Epithelial cell of proximal tubule (primary cell): ENCODE results near the gene LRRC63. TPM values are rescaled to one million over a fixed set of nuclear protein-coding genes. Genes with fewer than 3 reads are reported as not detected.

ENCODE experiments used
- DNase-seq: peaks from one replicate; pipeline ENCODE4 v3.0.0-alpha.2; 2011; ENCODE audit warnings: low read depth
- H3K4me3 ChIP-seq: 2 replicates; pipeline ENCODE4 v1.5.1; 2011; ENCODE audit warnings: low read depth, mild to moderate bottlenecking, low read length
- total RNA-seq: library from RNA; depleted of rRNA; stranded (reverse); fragments of >200 nt; gene quantifications from 2 replicates; pipeline ENCODE4 v1.2.3, GENCODE V29; 2015
- TF ChIP-seq, protein P1 (sequence below): conservative IDR thresholded peaks from 2 replicates; pipeline ENCODE4 v1.5.1; 2012; ENCODE audit warnings: low read depth, mild to moderate bottlenecking, low read length

LRRC63 gene
- total RNA-seq, 1 donor from 2014 or later, result not detected

DNA sequence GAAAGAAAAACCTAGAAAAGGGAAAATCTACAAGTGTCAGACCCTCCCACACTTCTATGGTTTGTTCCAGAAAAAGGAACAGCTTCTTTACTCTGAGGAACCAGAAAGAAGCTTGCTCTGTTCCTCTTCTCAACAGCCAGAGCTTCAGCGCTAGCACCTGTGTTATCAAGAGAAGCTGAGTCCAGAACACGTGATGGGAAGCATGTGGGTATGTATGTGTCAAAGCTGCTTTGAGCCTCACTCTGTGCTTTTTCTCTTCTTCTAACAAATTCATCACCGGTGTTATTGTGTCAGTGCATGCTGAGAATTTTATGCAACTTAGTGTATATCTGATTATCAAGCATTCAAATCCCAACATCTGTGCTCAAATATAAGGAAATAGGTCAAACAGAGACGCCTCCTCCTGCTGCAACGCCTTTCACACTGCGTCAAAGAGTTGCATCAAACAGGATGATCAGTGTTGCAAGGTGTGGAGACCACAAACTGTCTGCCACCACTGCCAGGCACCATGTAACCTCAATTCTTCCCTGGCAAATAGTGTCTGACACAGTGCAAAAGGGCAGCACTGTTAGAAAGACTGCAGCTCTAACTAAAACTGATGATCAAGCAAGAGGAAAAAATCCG is 83.9 kb downstream of the LRRC63 start:
- TF ChIP-seq, protein P1, sequence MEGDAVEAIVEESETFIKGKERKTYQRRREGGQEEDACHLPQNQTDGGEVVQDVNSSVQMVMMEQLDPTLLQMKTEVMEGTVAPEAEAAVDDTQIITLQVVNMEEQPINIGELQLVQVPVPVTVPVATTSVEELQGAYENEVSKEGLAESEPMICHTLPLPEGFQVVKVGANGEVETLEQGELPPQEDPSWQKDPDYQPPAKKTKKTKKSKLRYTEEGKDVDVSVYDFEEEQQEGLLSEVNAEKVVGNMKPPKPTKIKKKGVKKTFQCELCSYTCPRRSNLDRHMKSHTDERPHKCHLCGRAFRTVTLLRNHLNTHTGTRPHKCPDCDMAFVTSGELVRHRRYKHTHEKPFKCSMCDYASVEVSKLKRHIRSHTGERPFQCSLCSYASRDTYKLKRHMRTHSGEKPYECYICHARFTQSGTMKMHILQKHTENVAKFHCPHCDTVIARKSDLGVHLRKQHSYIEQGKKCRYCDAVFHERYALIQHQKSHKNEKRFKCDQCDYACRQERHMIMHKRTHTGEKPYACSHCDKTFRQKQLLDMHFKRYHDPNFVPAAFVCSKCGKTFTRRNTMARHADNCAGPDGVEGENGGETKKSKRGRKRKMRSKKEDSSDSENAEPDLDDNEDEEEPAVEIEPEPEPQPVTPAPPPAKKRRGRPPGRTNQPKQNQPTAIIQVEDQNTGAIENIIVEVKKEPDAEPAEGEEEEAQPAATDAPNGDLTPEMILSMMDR, result no peak
- H3K4me3 ChIP-seq, result no peak overlapping the region
- no peak for DNase-seq

DNA sequence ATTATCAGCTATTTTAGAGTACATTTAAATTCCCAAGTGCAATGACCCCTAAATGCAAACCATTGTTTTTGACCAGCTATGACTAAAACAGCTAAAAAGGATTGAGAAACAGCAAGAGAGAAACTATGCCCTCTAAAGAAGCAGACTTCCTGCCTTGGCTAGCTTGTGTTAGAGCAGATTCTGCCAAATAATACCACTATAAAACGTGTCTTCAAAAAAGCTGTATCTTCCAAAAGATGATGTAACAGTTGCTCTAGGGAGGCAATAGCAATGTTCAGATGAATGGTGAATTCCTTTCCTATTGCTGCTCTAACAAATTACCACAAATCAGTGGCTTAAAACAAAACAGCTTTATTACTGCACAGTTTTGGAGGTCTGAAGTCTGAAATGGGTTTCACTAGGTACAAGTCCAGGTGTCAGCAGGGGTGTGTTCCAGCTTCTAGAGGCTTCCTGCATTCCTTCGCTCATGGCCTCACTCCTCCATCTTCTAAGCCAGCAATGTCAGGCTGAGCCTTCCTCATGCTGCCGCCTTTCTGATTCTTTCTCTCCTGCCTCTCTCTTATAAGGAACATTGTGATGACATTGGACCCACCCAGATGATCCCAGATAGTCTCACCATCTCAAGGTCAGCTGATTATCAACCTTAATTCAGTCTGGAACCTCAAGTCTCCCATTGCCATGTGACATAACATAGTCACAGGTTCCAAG is 84.5 kb downstream of the LRRC63 start:
- no peak overlapping the region for H3K4me3 ChIP-seq
- peak; percentile 84 for DNase-seq
- TF ChIP-seq, protein P1, result no peak

DNA sequence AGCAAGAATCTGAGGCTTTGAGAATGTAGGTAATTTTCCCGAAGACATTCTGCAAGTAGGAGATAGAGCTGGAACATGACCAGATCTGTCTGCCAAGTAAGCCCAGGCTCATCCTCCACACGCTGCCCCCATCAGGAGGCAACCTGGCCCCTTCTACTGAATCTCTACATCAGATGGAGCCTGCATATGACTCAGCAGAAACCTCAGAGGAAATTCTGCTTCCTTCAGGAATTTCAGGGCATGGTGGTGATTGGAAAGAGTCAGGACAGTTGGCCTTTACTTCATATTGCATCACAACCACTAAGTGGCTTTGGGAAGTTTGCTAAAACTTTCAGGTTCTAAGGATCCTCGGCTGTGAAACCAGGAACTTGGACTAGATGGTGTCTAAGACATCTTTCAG is 85.2 kb downstream of the LRRC63 start:
- H3K4me3 ChIP-seq, result no peak overlapping the region
- DNase-seq, result peak; percentile 55
- TF ChIP-seq, protein P1, result no peak

DNA sequence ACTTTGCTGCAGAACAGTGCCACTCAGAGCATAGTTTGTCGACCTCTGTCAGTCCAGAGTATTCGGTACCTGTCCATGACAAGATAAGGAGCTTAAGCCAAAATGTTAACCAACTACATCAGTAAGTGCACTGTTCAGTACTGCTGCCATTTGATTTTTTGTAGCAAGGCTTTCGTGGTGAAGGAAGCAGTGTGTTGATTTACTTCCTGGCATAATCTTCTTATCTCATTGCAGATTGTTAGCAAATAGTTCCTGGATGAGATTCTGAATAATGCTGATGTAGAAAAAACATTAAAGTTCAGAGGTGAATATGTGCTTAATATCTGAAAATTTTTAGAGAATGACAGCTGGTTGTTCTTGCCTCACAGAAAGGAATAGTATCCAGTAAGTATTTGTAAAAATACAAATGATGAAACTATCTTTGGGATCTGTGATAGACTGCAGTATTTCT is 85.7 kb downstream of the LRRC63 start:
- no peak for DNase-seq
- TF ChIP-seq, protein P1, result no peak
- no peak overlapping the region for H3K4me3 ChIP-seq

DNA sequence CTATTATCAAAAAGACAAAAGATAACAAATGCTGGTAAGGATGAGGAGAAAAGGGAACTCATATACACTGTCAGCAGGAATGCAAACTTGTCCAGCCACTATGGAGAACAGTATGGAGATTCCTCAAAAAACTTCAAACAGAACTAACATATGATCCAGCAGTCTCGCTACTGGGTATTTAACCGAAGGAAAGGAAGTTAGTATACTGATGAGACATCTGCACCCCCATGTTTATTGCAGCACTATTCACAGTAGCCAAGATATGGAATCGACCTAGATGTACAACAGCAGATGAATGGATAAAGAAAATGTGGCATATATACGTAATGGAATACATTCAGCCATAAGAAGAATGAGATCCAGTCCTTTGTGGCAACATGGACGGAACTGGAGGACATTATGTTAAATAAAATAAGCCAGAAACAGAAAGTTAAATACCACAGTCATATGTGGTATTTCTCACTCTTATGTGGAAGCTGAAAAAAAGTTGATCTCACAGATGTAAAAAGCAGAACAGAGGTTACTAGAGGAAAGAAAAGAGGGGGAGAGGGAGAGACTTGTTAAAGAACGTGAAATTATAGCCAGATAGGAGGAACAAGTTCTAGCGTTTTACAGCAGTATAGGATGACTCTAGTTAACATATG is 92.1 kb downstream of the LRRC63 start:
- no peak for DNase-seq
- TF ChIP-seq, protein P1, result no peak
- H3K4me3 ChIP-seq, result no peak overlapping the region

DNA sequence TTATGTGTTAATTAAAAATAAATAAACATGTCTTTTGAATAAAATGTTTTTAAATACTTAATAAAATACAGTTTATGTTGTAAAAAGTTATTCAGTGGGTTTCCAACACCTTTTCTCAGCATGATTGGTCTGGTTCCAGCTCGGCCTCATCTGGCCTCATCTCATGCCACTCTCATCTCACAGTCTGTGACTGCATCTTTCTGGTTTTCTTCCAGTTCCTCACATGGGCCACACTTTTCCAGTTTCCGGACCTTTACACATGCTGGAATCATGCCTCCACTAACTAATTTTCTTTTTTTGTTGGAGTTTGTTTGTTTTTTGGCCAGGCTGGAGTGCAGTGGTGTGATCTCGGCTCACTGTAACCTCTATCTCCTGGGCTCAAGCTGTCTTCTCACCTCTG is 92.8 kb downstream of the LRRC63 start:
- DNase-seq, result no peak
- TF ChIP-seq, protein P1, result no peak
- no peak overlapping the region for H3K4me3 ChIP-seq
